GM19395 (cell line): ENCODE data around the gene GPR68.
"Not testable (repeated sequence)": the region's sequence is repeated elsewhere in the genome, so short reads cannot be mapped to it uniquely, and the experiment has no call there.

ENCODE experiments used
- ATAC-seq: cut with Tn5 transposase; IDR thresholded peaks from one replicate; pipeline ENCODE4 v1.9.1; 2021; ENCODE audit warnings: mild to moderate bottlenecking, moderate library complexity; ENCODE audit not compliant: unreplicated experiment

GPR68 gene

DNA sequence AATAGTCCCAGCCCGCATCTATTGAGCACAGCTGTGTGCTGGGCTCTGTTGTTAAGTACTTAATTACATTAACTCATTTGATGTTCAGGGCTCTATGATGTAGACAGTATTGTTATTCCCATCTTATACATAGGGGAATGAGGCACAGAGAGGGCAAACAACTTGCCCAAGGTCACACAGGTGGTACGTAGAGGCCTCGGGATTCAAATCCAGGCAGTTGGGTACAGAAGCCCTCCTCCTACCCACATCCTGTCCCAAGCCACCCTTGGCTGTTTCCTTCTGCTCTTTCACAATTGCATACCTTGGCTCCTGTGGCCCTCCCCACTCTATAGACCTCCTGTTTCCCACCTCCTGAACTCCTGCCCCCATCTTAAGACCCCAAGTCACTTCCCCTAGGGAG is 10.0 kb upstream of the GPR68 start:
- no peak for ATAC-seq

DNA sequence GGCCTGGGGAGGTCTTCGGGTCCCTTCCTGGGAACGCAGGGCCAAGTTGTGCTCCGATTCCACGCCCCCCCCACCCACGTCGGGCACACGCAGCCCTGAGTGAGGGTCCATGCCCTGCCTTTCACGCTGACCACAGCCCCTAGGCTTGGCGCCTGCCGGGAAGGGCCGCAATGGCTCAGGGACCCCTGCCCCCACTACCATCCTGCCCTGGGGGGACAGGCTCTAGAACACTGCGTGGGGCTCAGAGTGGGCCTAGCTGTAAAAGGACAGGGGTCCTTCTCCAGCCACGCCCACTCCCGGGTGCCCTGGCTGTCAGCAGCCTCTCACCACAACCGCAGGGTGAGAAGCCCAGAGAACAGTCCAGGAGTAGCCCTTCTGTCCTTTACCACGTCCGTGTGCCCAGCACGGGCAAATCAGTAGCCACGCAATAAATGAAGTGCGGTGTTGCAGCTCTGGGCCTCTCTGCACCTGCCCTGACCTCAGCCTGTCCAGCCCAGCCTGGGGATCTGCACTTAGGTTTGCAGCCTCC is 9.4 kb upstream of the GPR68 start:
- no peak for ATAC-seq

DNA sequence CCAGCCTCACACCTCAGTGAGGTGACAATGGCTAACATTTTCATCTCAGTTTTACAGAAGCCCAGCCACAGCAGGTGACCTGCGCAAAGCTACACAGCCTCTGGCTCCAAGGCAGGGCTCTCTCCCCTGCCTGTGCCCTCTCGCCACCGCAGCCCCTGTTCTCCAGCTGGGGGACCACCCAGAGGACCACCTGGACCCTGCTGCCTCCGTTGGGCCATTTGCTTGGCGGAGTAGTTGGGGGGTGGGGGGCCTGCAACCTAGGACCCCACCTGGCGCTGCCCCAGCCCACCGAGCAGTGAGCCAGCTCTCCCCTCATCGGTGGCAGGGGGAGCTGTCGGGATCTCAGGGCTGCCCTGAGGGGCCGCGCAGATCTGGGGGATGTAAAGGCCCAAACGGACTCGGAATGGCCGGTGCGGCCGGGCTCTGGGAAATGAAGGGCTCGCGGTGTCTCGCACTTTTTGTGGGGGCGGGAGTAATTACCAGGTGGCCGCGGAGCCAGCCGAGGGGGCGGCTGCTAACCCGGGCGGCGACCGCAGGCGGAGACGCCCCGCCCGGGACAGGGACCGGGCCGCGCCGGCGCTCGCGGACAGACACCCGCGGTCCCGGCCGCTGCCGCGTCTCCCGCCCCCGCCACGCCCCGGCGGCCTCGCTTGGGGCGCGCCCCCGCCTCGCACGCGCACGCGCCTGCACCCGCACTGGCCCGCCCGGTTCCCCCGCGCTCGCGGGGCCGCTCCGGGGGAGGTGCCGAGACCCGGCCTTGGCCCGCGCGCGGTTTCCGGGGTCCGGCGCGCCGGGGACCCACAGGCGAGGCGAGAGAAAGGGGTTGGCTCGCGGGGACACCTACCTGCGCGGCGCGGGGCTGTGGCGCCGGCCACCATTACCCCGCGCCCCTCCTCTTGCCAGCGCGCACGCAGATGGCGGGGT is 8.6 kb upstream of the GPR68 start:
- ATAC-seq = no peak

DNA sequence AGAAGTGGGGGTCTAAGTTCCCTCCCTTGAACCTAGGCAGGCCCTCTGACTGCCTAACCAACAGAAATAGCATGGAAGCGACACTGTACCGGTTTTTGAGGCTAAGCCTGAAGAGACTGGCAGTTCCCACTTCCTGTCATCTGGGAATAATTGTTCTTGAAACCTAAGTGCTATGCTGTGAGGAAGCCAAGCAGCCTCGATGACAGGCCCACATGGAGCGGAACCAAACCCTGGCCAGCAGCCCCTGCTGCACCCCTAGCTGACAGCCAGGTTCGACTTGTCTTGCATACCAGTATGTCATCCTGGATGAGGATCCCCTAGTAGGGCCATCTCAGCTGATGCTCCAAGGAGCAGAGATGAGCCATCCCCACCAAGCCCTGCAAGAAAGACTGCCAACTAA is 6.4 kb upstream of the GPR68 start:
- ATAC-seq = no peak

DNA sequence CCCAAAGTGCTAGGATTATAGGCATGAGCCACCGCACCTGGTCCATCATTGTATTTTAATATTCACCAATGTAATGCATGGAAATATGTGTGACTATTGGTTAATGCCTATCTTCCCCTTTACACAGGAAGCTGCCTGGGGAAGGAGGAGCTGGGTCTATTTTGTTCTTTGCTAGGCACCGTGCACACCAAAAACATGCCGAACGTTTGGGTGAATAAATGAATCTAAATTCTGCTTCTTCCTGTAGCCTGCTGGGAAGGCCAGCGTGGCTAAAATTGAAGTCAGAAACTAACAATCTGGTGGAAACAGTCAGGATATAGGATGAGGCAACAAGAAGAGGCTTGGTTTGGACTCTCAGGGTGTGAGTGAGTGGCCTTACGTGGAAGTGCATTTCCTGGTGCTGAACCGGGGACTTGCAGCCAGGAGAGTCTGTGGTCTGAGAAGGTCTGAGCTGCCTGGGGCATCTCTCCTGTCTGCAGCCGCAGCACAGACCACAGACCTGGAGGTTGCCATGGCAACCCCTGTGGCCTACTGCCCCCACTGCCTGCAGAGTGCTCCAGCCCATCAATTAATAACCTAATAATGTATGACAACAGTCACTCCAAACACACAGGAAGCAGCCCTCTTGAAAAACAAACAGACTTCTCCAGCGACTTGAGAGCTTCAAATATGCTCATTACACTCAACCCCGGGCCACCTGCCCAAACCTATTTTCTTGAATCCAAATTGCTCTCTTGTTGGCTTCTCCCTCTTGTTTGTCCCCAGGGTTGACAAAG is 5.5 kb upstream of the GPR68 start:
- peak; percentile 82 for ATAC-seq

DNA sequence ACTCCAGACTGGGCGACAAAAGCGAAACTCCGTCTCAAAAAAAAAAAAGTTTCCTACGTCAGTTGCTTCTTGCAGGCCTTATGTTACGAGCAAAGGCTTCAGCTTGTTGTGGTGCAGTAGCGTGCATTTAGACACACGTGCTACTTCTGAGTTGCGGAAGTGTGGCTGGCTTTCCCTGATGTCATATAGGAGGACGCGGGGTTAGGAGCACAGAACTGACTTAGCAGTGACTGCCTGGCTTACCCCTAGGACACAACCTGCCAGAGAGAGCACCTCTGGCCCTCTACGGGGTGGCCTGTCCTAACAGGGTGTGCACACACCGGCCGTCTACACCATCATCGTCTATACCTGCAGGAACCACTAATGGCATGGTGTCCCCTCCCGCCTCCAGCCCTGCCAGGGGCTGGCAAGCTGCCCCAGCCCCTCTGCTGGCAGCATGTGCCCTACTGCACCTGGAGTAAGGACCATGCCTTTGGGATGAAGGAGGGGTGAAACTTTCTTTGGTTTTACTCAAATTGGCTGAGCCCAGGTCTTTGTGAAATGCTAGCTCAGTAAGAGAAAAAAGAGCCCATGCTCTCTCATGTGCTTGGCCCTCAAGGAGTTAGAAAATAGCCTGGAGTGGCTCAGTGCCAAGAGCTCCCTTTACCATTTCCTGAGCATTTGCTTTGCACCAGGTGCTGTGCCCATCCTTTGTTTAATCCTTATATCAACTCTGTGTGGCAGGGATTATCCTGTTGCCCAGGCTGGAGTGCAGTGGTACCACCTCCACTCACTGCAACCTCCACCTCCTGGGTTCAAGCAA is 1.7 kb upstream of the GPR68 start:
- no peak for ATAC-seq

DNA sequence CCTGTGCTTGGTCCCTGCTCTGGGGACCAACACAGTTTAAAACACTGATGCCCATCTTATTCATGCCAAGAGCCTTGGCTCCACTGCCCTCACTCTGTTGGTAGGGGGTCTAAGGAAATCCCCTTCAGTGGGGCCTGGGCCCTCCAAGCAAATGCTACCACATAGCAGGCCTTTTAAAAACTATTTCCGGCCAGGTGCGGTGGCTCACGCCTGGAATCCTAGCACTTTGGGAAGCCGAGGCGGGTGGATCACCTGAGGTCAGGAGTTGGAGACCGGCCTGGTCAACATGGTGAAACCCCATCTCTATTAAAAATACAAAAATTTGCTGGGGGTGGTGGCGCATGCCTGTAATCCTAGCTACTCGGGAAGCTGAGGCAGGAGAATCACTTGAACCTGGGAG is 1.1 kb upstream of the GPR68 start:
- not testable (repeated sequence) for ATAC-seq

DNA sequence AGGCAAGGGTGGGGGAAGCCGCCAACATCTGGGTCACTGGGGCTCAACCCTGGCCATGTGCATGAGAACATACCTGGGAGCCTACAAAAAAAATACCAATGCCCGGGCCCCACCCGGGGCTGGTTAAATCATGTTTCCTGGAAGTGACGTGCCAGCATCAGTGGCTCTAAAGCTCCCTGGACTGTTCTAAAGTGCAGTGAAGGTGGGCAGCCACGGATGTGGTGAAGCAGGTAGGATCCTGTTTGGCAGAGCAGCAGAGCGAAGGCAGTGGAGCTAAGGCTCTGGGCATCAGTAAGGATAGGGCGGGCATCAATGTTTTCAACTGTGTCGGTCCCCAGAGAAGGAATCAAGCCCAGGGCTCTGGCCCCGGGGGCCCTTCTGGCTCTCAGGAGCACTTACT is 525 bp upstream of the GPR68 start:
- ATAC-seq = no peak

DNA sequence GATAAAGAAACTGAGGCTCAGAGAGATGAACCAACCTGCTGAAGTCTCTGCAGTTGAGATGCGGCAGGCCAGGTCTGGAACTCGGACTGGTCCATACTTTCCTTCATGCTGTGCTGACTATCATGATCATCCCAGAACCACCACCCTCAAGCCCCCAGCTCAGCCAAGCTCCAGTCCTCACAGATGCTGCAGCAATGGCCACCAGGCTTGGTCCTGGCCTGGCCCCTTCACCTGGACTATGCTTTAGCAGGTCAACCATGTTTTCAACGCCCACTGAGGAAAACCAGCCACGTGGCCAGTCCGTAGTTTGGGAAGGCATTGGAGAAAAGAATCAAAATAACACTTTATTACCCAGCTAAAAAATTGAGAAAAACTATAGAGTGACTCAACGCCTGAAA is 1.4 kb downstream of the GPR68 start:
- ATAC-seq = peak; percentile 2

DNA sequence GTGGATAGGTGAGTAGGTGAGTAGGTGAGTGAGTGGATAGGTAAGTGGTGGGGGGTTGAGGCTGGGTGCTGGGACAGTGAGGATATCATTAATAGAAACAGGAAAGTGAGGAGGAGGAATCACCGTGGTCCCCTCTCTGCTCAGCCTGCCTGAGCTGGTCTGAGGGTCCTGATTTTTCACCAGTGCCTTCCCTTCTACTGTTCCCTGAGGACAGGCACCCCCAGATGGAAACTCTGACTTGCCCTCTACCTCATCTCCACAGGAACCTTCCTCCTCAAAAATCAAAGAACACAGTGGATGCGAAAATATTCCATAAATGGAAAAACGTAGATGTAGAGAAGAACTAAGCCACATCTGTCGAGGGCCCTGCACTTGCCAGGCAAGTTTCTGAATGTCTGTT is 1.9 kb downstream of the GPR68 start:
- no peak for ATAC-seq

DNA sequence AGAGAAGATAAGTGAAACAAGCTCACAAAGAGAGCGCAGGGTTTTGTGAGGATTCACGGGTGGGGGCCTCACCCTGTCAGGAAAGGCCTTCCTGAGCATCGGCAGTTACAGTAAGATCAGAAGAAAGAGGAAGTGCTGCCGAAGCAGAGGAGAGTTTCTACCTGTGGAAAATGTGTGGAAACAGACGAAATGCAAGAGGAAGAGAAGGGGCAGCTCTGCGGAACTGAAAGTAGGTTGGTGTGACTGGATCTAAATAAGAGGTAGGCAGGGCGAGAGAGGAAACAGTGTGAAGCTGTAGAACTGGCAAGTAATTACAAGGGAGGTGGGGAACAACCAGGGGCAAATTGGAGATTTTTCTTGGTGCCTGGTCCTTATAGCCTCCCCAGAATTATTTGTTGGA is 2.6 kb downstream of the GPR68 start:
- peak; percentile 83 for ATAC-seq

DNA sequence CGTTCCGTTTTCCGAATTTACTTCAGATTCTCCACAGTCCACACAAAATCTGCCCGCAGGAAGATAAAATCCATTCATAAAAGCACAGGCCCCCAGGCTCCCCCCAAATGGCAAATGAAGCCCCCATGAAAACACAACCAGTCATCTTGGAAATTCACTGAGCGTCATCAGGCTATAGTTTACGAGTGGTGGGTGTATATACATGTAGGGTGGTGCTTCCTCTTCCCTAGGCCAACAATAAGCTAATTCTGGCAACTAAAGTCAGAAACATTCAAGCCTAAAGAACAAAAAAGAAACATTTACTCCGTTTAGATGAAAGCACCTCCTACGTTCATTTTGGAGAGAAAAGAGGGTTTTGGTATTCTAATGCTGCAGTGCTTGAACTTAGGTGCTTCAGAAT is 5.8 kb downstream of the GPR68 start:
- no peak for ATAC-seq

DNA sequence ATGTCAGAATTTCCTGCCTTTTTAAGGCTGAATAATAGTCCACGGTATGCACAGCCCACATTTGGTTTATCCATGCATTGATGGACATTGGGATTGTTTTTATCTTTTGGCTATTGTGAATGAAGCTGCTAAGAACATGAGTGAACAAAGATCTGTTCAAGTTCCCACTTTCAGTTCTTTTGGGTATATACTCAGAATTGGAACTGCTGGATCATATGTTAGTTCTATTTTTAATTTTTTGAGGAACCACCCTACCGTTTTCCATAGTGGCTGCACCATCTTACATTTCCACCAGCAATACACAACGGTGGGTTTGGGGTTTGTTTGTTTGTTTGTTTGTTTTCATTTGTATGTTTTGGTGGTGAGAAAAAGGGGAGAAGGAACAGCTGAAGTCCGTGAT is 6.4 kb downstream of the GPR68 start:
- ATAC-seq = no peak

DNA sequence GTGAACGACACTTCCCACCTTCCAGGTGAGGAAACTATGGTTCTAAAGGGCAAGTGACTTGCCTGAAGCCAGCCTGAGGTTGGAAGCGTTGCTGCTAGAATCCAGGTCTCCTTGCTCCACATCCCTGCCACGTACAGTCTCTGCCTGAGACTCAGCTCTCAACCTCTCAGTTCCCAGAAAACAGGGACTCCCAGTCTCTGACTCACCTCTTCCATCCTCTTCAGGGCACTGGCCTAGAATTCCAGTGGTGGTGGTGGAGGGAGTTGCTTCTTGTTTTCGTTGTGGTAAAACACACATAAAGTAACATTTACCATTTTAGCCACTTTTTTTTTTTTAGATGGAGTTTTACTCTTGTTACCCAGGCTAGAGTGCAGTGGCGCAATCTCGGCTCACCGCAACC is 7.3 kb downstream of the GPR68 start:
- ATAC-seq = no peak

DNA sequence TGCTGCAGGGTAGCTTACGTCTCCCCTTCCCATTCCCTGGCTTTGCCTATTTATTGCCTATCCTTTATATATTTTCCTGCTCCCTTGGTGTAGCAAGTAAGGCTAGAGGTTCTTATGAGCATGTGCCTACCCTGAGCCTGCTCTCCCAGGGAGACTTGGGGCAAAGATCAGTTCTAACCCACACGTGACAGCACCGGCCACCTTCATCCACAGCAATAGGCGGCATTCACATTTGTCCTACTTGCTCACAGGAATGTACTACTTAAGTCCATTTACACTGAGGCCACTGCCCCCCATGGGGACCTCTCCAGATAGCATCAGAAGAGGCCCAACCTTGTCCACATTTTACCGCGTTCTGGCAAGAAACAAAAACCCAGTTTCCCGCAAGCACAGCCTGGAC is 8.7 kb downstream of the GPR68 start:
- ATAC-seq = no peak

DNA sequence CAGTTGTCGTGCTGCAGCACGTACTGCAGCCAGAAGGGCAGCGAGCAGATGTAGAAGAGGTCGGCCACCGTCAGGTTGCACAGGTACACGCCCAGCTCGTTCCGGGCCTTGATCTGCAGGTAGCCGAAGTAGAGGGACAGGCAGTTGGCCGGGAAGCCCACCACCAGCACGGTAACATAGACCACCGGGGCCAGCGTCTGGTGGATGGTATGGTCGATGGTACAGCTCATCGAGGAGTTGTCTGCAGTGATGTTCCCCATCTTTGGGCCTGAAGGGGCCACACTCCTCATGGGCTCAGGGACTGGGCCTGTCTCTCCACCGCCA is 9.8 kb downstream of the GPR68 start:
- ATAC-seq = no peak

DNA sequence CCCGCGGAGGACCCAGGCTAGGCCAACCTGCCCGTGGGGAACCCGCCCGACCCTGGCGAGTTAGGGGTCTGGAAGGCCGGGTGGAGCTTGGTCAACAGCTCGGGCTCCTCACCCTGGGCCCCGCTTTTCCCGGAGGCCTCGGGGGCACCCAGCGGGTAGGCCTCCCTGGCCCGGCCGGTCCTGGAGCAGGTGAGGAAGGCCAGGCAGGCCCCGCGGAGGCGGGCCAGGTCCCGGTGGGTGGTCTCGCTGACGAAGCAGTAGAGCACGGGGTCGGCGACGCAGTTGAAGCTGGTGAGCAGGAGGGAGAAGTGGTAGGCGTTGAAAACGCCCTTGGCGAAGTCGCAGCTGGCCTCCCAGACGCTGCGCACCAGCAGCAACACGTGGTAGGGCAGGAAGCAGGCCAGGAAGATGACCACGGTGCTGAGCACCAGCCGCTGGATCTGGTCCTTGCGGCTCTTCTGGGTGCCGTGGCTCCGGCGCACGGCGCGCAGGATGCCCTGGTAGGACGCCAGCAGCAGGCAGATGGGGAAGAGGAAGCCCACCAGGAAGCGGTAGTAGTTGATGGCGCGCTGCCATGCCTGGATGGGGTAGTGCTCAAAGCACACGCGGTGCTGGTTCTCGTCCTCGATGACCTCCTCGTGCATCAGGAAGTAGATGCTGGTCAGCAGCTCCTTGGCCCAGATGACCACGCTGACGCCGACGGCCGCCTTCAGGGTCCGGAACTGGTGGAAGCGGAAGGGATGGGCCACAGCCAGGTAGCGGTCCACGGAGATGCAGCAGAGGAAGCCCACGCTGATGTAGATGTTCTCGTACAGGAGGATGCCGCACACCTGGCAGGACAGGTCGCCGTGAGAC is 10.3 kb downstream of the GPR68 start:
- ATAC-seq = no peak

DNA sequence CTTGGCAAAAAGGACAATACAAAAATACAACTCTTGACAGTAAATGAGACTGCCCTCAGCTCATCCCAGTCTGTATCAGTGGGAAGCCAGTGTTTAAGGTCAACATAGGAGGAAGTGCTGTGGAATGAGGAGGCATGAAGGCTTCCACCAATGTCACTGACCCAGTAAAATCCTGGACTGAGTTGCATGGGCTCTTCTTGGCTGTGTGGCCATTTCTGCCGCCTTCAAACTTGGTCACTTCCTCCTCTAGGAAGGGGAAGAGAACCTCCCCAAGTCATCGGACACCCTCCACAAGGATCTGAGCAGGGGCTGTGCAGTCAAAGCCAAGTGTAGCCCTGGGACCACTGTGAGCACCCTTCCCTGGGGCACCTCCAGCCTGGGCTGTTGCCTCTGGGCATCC is 11.9 kb downstream of the GPR68 start:
- ATAC-seq = no peak

DNA sequence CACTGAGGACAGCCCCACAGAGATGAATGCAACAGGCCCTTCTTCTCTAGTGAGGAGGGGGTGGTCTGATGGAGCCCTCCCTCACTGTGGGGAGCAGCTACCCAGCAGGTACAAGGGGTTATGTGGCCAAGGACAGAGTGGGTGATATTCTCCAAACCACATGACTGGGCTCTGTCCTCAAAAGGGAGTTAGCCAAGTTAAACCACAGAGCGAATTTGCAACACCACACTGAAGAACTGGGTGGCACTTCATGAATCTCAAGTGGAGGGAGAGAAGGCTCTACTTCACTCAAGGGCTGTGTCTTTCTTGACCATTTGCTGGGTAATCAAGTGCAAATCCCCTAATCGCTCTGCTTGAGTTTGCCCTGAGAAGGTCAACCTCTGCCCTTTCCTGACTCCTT is 12.5 kb downstream of the GPR68 start:
- no peak for ATAC-seq

DNA sequence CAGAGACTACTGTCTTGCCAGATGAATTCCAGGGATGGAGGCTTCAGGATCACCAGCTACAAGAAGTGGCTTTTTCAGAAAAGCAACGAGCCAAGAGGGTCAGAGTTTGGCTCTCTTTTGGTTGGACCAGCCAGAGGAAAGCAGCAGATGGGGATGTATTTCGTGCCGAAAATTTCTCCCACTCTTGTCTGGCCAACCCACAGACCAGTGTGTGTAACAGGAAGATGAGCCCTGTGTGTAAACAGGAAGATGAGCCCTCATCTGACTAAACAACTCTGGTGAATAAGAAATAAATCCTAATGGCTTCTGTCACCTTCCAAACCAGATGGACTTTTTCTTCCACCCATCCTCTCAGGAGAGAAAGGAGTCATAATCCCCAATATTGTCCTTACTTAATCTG is 13.1 kb downstream of the GPR68 start:
- no peak for ATAC-seq
